ENCODE measurements around the gene PAX8.

The PAX8 gene

DNA sequence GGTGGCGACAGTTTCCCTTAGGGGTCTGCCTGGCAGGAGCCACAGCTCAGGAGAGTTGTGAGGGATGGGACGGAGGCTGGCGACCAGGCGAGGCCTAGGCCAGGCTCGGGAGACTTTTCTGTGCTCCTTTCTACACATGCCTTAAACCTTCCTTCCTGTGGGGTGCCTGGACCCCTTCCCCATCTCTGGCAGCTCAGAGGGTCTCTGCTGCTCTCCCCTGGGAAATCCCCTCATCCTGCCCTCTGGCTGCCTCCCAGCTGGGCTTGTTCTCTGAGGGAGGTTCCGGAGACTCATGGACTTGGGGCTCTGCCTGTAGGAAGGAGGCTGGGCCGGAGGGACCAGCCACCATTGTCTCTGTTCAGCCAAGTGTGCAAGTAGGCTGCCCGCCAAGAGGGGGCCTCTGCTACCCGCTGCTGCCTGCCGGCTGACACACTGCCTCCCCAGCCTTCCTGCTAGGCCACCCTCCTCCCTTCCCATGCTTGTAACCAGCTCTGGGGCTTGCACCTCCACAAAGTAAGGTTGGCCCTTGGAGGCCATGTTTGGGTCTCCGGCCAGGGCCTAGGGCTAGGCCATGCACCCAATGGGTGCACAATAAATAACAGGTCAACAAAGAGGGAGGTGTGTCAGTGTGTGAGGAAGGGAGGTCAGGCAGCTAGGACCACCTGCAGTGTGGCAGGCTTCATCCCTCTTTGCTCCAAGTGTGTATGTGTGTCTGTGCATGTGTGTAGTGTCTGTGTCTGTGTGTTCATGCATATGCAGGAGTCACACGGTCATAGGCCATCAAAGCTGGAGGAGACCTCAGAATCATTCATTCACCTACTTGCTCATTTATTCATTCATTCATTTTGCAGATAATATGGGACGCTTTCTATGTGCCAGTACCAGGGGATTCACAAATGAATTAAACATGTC, 76.2 kb downstream of the PAX8 start:
- DNase-seq = no peak

DNA sequence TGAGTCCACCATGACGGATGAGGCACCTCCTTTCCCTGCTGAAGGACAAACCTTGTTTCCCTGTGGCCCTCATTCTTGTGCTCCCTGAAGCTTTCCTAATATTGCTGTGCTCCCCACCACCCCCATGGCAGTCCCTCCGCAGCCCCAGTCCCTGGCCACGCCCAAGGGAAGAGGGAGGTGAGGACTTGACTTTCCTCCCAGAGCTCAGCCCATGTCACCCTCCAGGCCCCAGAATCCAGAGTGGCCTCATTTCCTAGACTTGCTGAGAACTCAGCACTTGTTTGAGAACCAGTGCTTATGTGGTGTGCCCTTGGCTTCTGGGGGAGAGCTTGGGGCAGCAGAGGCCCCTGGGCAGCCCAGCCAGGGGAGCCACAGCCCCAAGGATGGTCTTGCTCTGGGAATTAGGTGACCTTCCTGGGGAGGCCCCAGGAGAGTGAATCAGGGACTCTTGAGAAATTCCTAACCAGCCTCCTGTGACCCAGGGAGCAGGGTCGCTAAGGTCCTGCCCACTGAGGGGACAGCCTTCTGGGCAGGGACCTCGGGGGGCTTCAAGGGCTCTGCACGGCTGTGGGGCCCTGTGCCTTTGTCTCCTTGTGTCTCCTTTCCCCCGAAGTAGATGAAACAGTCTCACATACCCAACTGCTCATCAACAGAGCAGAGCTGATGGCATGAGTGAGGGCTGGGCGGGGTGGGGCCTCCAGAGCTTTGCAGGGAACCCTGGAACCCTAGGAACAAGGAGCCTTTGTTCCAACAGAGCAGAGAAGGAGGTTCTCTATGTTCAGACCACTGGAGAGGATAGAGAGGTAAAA, 77.0 kb downstream of the PAX8 start:
- no peak for DNase-seq

DNA sequence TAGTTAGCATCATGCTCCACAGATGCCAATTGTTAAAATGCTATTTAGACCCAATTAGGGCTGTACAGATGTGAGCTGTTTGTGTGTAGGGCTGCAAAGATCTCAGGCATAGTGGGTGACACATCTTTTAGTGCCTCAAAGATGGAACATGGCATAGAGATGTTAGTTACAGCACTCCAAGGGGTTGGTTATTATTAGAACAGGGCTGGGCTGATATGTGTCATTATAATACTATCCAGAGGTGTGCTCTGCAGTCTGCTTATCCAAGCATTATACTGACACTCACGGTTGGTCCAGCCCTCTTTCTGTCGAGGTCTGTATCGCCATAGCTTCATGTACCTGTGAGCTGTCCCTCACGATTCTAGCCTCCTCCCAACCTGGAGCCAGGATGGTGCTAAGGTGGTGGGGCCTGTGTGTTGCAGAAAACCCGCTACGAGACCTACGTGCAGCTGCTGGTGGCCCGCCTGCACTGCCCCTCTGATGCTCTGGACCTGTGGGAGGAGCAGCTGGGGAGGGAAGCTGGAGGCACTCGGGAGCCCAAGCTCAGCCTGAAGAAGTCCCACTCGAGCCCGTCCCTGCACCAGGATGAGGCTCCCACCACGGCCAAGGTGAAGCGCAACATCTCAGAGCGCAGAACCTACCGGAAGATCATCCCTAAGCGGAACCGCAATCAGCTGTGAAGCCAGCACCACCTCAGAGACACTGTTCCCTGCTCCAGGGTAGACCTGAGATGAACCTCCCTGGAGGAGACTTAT, 77.8 kb downstream of the PAX8 start:
- DNase-seq = no peak

DNA sequence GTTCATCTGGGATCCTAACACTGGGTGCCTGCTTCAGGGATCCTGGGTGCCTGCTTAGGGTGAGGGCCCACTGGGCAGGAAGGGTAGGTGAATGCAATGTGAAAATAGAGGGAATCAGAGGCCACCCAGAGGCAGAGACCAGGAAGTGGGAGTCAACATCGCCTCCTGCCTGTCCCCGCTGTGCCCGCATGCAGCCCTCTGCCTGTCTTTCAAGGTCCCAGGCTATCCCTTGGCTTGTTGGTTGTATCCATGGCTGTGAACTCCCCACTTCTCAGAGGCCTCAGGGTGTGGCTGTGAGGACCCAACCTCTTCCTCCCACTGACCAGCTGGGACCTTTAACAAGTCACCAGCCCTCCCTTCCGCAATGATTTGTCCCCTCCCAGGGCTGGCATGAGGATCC, 78.5 kb downstream of the PAX8 start:
- no peak for DNase-seq

DNA sequence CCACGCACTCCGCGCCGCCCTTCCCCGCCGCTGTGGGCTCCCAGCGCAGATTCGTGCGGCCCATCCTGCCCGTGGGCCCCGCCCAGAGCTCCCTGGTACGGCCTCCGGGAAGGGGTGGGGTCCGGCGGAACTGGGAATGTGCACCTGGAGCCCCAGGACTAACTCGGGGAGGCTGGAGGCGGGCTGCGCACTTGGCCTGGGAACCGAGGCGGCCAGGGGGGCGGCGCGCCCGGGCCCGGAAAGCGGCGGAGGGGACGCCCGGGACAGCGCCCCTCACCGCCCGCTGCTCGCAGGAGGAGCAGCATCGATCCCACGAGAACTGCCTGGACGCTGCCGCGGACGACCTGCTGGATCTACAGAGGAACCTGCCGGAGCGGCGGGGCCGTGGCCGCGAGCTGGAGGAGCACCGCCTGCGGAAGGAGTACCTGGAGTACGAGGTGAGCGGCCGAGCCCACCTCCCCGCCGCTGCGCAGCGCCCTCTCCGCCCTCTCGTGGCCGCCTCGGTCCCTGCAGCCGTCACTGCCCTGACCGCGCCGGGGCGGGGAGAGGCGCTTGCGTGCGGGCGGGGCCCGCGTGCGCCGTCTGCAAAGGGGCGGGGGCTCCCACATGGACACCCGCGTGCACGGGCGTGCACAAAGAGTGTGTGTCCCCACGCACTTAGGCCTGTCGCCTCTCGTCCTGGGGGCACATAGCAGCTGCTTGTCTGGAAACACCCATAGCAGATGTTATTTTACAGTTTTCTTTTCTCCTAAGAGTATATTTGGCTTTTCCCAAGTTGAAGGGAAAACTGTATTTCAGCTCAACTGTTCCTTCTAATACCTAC, 79.7 kb downstream of the PAX8 start:
- DNase-seq = peak; percentile 53 to 64

DNA sequence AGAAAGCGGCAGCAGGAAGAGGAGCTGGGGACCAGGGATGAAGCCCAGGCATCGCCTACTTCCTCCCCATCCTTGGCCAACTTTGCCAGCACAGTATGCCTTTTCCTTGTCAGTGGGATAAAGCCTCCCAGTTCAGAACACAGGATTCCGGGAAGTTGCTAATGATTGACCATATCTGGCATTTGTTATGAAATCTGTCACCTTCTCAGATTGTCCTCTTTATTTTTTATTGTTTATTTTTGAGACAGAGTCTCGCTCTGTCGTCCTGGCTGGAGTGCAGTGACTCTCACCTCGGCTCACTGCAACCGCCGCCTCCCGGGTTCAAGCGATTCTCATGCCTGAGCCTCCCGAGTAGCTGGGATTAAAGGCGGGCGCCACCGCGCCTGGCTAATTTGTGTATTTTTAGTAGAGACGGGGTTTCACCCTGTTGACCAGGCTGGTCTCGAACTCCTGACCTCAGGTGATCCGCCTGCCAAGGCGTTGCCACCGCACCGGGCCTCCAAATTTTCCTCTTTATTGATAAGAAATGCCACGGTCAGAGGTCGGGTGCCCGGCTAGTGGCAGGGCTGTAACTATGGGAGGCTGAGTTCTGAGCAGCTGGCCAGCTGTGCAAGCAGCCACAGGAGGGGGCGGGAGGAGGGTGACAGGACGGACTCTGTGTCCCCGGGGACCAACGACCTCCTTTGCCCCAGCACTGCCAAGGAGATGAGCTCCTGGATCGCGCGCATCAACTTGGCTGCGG, 80.5 kb downstream of the PAX8 start:
- no peak for DNase-seq

DNA sequence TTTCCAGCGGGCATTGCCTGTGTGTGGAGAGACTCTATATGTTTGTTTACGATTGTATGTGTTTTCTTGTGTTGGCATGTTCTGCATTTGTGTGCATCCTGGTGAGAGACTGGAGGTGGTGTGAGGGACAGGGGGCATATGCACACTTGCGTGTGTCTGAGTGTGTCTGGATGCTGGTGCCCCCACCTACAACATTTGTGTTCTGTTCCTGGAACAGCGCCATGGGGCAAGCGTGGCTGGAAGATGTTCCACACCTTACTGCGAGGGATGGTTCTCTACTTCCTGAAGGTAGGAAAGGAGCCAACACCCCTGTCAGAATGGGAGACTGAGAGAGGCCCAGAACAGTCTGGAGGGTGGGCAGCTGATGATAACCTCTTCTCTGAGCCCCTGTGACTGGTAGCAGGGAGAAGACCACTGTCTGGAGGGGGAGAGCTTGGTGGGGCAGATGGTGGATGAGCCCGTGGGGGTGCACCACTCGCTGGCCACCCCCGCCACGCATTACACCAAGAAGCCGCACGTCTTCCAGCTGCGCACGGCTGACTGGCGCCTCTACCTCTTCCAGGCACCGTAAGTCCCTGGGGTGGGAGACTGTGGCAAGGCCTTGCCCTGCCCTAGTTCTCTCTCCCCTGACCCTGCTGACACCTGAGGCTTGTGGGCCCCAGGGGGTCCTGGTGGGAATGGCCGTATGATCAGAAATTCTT, 81.2 kb downstream of the PAX8 start:
- no peak for DNase-seq

DNA sequence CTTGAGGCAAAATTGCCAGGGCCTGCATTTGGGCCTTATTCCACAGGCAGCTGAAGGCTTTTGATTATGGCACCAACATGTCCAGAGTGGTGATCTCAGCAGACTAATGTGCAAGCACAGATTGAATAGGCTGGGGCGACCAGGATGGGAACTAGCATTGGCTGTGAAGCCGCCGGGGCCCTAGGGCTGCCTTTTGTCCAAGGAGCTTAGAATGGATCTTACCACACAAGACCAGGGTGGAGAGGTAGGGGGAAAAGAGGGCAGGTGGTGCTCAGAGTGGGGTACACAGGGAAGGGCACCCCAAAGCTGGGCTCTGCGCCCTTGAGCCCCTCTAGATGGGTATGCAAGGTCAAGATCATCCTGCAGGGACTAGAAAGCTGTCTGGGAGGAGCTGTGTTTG, 81.9 kb downstream of the PAX8 start:
- no peak for DNase-seq

DNA sequence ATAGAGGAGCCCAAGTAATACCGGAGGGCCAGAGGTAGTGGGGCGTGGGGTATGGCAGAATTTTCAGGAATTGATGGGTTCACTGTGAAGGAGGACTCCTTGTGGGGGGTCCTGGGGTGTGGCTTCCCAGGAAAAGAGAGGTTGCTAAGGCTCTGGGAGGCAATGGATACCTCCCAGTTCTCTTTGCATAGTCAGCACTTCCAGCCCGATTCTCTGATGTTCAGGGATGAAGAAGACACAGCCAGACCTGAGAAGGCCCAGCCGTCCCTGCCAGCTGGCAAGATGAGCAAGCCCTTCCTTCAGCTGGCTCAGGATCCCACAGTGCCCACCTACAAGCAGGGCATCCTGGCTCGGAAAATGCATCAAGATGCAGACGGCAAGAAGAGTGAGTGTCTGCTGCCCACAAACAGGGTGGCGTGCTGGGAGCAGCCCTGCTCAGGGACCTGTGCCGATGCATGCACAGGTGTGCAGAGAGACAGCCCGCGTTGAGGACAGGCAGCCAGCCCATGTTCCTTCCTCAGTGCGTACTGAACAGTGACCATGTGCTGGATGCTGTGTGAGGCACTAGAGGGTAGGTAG, 82.7 kb downstream of the PAX8 start:
- no peak for DNase-seq

DNA sequence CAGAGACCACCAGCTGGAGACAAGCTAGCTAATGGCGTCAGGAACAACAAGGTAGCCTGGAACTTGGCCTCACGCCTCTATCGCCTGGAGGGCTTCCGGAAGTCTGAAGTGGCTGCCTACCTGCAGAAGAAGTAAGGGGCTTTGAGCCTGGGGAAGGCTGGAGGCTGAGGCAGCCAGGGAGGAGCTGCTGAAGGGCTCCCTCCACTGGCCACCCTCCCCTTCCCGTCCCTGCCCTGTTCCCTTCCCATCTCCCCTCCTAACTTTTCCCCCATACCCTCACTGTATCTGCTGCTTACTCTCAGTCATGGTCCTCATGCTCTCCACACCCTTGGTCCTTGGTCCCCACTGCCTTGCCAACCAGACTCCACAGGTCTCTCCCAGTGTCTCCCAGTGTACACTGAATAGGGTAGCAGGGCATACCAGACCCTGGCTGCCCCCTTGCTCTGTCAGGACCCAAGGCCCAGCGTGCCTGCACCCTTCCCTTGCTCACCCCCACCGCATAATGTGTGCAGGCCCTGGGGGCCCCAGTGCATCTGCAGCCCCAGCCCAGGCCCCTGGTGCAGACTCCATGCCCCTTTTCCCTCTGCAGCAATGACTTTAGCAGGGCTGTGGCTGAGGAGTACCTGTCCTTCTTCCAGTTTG, 86.1 kb downstream of the PAX8 start:
- no peak for DNase-seq

DNA sequence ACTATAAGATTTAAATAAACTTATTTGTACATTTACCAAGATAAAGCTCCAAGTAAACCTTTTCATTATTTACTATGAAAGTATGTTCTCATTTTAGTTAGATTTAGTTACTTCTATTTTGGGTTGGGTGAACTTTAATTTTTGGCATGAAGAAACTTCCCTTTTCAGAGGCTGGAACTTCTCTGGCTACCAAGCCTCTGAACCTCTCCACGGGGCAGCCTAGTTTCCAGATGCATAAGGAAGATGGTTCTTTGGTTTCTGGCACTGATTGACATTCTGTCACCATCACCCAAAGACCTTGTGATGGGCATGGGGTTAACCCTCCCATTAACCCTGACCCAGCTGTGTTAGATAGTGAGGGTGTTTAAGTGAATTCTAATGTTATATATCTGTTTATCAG, 87.8 kb downstream of the PAX8 start:
- DNase-seq = no peak

DNA sequence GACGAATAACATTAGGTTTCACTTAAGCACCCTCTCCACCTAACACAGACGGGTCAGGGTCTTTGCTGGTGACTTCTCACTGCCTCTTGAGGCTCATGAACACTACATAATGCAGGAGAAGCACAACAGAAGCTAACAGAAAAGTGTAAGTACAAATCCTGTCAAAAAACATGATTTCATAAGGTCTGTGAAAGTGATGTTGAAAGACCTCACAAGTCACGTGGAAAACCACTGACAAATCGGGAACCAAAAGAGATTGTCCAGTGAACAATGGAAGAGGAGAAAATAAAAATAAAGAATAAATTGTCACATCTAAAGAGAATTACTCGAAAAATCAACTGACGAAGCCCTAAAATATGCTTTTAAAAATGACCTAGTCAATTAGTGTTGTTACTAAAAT, 91.0 kb downstream of the PAX8 start:
- no peak for DNase-seq

DNA sequence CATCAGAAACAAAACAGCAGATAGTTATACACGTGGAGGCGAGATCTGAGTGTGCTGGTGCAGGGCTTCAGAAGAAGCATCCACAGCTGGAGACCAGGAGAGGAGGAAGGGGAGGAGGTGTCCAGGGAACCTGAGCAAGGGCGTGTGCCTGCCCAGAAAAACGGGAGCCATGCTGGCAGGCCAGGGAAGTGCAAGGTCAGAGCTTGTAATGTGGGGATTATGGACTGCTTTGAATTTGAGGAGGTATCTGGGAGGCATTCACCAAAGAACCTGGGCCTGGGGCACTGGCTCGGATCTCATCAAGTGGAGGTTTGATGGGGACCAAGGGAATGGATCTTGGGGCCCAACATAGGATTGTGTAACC, 92.3 kb downstream of the PAX8 start:
- no peak for DNase-seq

DNA sequence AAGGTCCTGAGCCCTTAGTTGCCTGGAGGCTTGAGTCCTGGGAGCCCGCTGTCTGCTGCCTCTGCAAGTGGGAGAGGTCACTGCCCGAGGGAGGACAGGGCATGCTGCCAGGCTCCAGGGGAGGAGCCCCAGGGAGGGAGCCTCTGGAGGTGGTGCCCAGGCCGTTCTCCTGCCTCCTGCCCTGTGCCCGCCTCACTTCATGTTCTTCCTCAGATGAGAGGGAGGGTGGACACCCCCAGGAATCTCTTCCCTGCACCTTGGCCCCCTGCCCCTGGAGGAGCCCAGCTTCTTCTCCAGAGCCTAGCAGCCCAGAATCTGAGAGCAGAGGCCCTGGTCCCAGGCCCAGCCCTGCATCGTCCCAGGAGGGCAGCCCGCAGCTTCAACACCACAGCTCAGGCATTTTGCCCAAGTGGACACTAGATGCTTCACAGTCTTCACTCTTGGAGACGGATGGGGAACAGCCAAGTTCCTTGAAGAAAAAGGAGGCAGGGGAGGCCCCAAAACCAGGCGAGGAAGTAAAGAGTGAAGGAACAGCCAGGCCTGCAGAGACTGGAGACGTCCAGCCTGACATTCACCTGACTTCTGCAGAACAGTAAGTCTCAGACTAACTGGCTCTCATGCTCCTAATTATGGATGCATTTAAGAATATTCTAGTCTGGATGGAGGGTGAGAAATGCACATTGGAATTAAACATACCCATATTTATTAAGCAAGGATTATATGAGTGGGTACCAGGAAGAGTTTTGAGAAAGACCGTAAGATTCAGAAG, 92.9 kb downstream of the PAX8 start:
- no peak for DNase-seq

DNA sequence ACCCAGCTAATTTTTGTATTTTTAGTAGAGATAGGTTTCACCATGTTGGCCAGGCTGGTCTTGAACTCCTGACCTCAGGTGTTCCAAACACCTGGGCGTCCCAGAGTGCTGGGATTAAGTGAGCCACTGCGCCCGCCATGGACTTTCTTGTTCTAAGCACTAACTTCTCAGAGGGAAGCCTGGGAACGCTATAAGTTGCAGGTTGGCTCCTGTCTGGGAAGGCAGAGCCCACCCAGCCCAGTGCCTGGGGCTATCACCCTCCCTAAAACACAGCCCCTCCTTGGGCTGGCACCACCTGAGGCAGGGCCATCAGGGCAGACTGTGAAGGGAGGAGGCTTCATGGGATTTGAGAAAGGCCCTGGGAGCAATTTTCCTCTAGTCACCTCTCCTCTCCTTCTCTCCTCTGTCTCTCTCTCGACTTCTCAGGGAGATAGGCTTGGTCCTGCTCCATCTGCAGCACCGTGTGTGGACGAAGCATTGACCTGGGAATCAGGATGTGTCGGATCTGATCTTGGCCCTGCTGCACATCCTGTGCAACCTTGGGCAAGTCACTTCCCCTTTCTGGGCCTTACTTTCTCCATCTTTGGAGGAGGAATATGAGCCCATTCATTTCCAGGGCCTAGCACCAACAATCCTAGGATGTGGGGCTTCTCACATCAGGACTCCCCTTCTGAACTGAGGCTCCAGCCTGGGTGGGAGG, 94.0 kb downstream of the PAX8 start:
- no peak for DNase-seq

DNA sequence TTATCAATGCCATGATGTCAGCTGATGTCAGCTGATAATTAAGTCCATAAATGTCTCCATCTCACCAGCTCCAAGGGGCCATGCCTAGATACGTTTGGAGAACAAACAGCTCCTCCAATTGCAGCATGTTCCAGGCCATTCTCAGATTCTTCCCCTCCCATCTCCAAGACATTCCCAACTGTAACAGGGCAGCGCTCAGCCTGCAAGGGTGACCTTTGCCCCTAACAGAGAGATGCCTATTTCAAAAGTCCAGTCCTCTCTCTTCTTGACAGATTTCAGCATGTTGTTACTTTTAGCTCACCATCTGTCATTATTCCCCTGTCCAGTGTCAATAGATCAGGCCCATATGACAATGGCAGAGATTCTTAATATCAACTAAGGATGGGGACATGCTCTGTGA, 95.0 kb downstream of the PAX8 start:
- DNase-seq = no peak

DNA sequence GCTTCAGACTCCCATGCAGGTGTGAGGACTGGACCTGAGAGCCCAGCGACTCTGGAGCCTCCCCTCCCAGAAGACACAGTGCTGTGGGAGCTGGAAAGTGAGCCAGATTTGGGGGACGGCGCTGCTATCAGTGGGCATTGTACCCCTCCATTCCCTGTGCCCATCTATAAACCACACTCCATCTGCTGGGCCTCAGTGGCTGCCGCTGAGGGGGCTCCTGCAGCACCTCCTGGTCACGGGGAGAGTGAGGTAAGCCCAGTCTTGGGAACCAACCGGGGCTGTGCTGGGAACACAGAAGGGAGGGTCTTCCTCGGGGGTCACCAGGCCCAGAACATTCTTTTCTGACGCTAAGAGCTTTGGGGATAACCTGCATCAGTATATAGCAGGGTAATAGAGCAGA, 95.5 kb downstream of the PAX8 start:
- no peak for DNase-seq

DNA sequence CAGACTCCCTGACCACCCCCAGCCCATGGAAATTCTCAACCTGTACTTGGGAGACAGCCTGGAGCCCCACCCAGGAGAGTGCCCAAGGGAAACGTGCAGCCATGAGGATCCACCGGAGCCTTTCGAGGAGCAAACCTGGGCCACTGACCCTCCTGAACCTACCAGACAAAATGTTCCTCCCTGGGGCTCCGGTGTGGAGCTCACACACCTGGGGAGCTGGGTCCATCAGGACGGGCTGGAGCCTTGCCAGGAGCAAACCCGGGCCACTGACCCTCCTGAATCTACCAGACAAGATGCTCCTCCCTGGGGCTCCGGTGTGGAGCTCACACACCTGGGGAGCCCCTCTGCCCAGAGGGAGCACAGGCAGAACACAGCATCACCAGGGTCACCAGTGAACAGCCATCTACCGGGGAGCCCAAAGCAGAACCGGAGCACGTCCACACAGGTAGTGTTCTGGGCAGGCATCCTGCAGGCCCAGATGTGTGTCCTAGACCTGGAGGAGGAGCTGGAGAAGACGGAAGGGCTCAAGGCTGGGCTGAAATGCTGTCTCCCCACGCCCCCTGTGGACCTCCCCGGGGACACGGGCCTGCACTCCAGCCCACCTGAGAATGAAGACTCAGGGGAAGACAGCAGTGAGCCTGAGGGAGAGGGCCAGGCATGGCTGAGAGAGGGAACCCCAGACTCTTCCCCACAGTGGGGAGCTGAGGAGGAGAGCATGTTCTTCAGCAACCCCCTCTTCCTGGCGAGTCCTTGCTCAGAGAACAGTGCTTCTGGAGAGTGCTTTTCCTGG, 96.1 kb downstream of the PAX8 start:
- no peak for DNase-seq

All from SHP77 (cell line).